Measurements from ENCODE around the gene RPS3. TPM values are rescaled to one million over a fixed set of nuclear protein-coding genes. Genes with fewer than 3 reads are reported as not detected.
"Not testable (repeated sequence)": the region's sequence is repeated elsewhere in the genome, so short reads cannot be mapped to it uniquely, and the experiment has no call there.

The RPS3 gene
- total RNA-seq, 1 experiment from 2014 or later = 2,875 TPM

GRCh38 chr11:75408957-75409219, 9.6 kb downstream of the RPS3 start:
- intact Hi-C loops (cut with micrococcal nuclease; ENCODE audit: unreplicated experiment) = no loop called here
- BruUV-seq (replicated peaks) = no TSS peak
- no peak overlapping the region for H3K4me3 ChIP-seq (ENCODE audit: low read depth, low read length, poor library complexity, severe bottlenecking)
- H3K27me3 ChIP-seq (replicated peaks; ENCODE audit: insufficient read depth, low read depth, low read length, poor library complexity) = no peaks in the 10 kb centered on the region
- H3K36me3 ChIP-seq (ENCODE audit: insufficient read depth, low read length, poor library complexity, severe bottlenecking) = peaks cover 76% of the 10 kb centered on the region
- H3K9me3 ChIP-seq (ENCODE audit: low read depth, low read length, poor library complexity, severe bottlenecking) = no peaks in the 10 kb centered on the region
- no peaks in the 10 kb centered on the region for H3K4me1 ChIP-seq (ENCODE audit: insufficient read depth, low read length, poor library complexity, severe bottlenecking)
- ChIA-PET CTCF (no interaction called here), POLR2A (ENCODE audit: low non-redundant PET) (no interaction called here)
- no peak for DNase-seq (ENCODE audit: low spot score)
- no peak overlapping the region for H3K27ac ChIP-seq (ENCODE audit: low read depth, low read length, poor library complexity, severe bottlenecking)
- TF ChIP-seq CTCF (conservative IDR thresholded peaks at IDR 0.05; ENCODE audit: low read depth, low read length) = no peak
- TF ChIP-seq EZH2 (IDR thresholded peaks at IDR 0.05; ENCODE audit: borderline replicate concordance, low read depth, low read length, poor library complexity, severe bottlenecking) = no peak

DNA sequence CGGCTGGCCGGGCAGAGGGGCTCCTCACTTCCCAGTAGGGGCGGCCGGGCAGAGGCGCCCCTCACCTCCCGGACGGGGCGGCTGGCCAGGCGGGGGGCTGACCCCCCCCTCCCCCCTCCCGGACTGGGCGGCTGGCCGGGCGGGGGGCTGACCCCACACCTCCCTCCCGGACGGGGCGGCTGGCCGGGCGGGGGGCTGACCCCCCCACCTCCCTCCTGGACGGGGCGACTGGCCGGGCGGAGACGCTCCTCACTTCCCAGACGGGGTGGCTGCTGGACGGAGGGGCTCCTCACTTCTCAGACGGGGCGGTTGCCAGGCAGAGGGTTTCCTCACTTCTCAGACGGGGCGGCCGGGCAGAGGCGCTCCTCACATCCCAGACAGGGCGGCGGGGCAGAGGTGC, 10.7 kb downstream of the RPS3 start:
- CTCF ChIA-PET; H3K4me1 ChIP-seq (ENCODE audit: insufficient read depth, low read length, poor library complexity, severe bottlenecking); intact Hi-C loops (cut with micrococcal nuclease; ENCODE audit: unreplicated experiment); BruUV-seq (replicated peaks); POLR2A ChIA-PET (ENCODE audit: low non-redundant PET); H3K4me3 ChIP-seq (ENCODE audit: low read depth, low read length, poor library complexity, severe bottlenecking); H3K27me3 ChIP-seq (replicated peaks; ENCODE audit: insufficient read depth, low read depth, low read length, poor library complexity); H3K27ac ChIP-seq (ENCODE audit: low read depth, low read length, poor library complexity, severe bottlenecking); DNase-seq (ENCODE audit: low spot score); H3K9me3 ChIP-seq (ENCODE audit: low read depth, low read length, poor library complexity, severe bottlenecking): not testable (repeated sequence)
- H3K36me3 ChIP-seq (ENCODE audit: insufficient read depth, low read length, poor library complexity, severe bottlenecking) = peaks cover 75% of the 10 kb centered on the region

DNA sequence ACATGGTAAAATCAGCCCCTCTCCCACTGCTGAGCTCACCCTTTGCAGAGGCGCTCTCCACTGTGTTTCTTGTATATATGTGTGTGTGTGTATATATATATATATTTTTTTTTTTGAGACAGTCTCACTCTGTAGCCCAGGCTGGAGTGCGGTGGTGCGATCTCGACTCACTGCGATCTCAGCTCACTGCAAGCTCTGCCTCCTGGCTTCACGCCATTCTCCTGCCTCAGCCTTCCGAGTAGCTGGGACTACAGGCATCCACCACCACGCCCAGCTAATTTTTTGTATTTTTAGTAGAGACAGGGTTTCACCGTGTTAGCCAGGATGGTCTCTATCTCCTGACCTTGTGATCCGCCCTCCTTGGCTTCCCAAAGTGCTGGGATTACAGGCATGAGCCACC, 13.8 kb downstream of the RPS3 start:
- CTCF ChIA-PET; H3K9me3 ChIP-seq (ENCODE audit: low read depth, low read length, poor library complexity, severe bottlenecking); H3K27ac ChIP-seq (ENCODE audit: low read depth, low read length, poor library complexity, severe bottlenecking); H3K4me3 ChIP-seq (ENCODE audit: low read depth, low read length, poor library complexity, severe bottlenecking); H3K27me3 ChIP-seq (replicated peaks; ENCODE audit: insufficient read depth, low read depth, low read length, poor library complexity); DNase-seq (ENCODE audit: low spot score); H3K4me1 ChIP-seq (ENCODE audit: insufficient read depth, low read length, poor library complexity, severe bottlenecking); intact Hi-C loops (cut with micrococcal nuclease; ENCODE audit: unreplicated experiment); BruUV-seq (replicated peaks): not testable (repeated sequence)
- peaks cover 51% of the 10 kb centered on the region for H3K36me3 ChIP-seq (ENCODE audit: insufficient read depth, low read length, poor library complexity, severe bottlenecking)
- POLR2A ChIA-PET (ENCODE audit: low non-redundant PET) = interaction anchor here (0.7 kb wide), 1 partner anchor 40 kb away, joined by 3 read pairs; no protein-coding TSS in a partner anchor

GRCh38 chr11:75413864-75414263, 14.5 kb downstream of the RPS3 start:
- Histone ChIP-seq H3K9me3 (ENCODE audit: low read depth, low read length, poor library complexity, severe bottlenecking) (no peaks in the 10 kb centered on the region), H3K4me3 (ENCODE audit: low read depth, low read length, poor library complexity, severe bottlenecking) (no peak overlapping the region), H3K4me1 (ENCODE audit: insufficient read depth, low read length, poor library complexity, severe bottlenecking) (no peaks in the 10 kb centered on the region), H3K36me3 (ENCODE audit: insufficient read depth, low read length, poor library complexity, severe bottlenecking) (peaks cover 43% of the 10 kb centered on the region), H3K27me3 (replicated peaks; ENCODE audit: insufficient read depth, low read depth, low read length, poor library complexity) (no peaks in the 10 kb centered on the region), H3K27ac (ENCODE audit: low read depth, low read length, poor library complexity, severe bottlenecking) (no peak overlapping the region)
- intact Hi-C loops (cut with micrococcal nuclease; ENCODE audit: unreplicated experiment) = no loop called here
- no TSS peak for BruUV-seq (replicated peaks)
- POLR2A ChIA-PET (ENCODE audit: low non-redundant PET) = interaction anchor here (0.7 kb wide), 1 partner anchor 39 kb away, joined by 3 read pairs; no protein-coding TSS in a partner anchor
- TF ChIP-seq EZH2 (IDR thresholded peaks at IDR 0.05; ENCODE audit: borderline replicate concordance, low read depth, low read length, poor library complexity, severe bottlenecking) = no peak
- TF ChIP-seq CTCF (conservative IDR thresholded peaks at IDR 0.05; ENCODE audit: low read depth, low read length) = no peak
- no peak for DNase-seq (ENCODE audit: low spot score)
- CTCF ChIA-PET = no interaction called here
